NCI-H510A (cell line): ENCODE measurements around the gene HOXA6.
A peak's percentile ranks its signal among the peaks of the same experiment; 100 is the strongest.

Experiments
- DNase-seq: peaks from one replicate; lab custom pipeline; 2025; lab: John Stamatoyannopoulos, UW

The HOXA6 gene

GRCh38 chr7:27137640-27138315, 9.8 kb downstream of the HOXA6 start:
- no peak for DNase-seq

- DNase-seq = no peak
Observed at GRCh38 chr7:27134392-27134791, 13.2 kb downstream of the HOXA6 start.

GRCh38 chr7:27133409-27134231, 14.0 kb downstream of the HOXA6 start:
- DNase-seq = no peak

- DNase-seq = no peak
Observed at GRCh38 chr7:27132978-27133377, 14.6 kb downstream of the HOXA6 start.

GRCh38 chr7:27132214-27132613, 15.4 kb downstream of the HOXA6 start:
- DNase-seq = no peak

- DNase-seq = no peak
Observed at GRCh38 chr7:27131390-27131819, 16.2 kb downstream of the HOXA6 start.

GRCh38 chr7:27130540-27131389, 16.8 kb downstream of the HOXA6 start, which contains the start of gene HOXA4:
Gene HOXA4, minus strand, starts transcription at chr7:27130757. Its CDS starts 24 bp downstream, at chr7:27130733.
- DNase-seq = peak; percentile 92

- no peak for DNase-seq
Observed at GRCh38 chr7:27129729-27130539, 17.6 kb downstream of the HOXA6 start.

- no peak for DNase-seq
Observed at GRCh38 chr7:27128776-27129728, 18.5 kb downstream of the HOXA6 start.

- DNase-seq = no peak
Observed at GRCh38 chr7:27128034-27128433, 19.5 kb downstream of the HOXA6 start.

GRCh38 chr7:27126596-27127327, 20.8 kb downstream of the HOXA6 start:
- no peak for DNase-seq

GRCh38 chr7:27125986-27126394, 21.6 kb downstream of the HOXA6 start:
- no peak for DNase-seq

GRCh38 chr7:27124902-27125689, 22.5 kb downstream of the HOXA6 start:
- DNase-seq = no peak

GRCh38 chr7:27124096-27124901, 23.3 kb downstream of the HOXA6 start:
- DNase-seq = no peak

GRCh38 chr7:27123477-27124053, 24.0 kb downstream of the HOXA6 start:
- DNase-seq = no peak

- DNase-seq = no peak
Observed at GRCh38 chr7:27123007-27123476, 24.5 kb downstream of the HOXA6 start.
